Activated T-helper 1 cell treated with anti-CD3 and anti-CD28 coated beads, Interleukin-12 subunit alpha, Interleukin-12 subunit beta, Interleukin-2, Interleukin-4 antibody, amounts not matched to agents 30 ng/mL and 10 ng/mL and 1 ng/mL, durations not matched to agents 14 hours and 24 hours and 36 hours (primary cell): ENCODE measurements around the gene HMBS. TPM values are rescaled to one million over a fixed set of nuclear protein-coding genes. Genes with fewer than 3 reads are reported as not detected.
"Not testable (repeated sequence)": the region's sequence is repeated elsewhere in the genome, so short reads cannot be mapped to it uniquely, and the experiment has no call there.

Experiments used
- DNase-seq: peaks from one replicate; pipeline ENCODE4 v3.0.0; 2021; ENCODE audit warnings: low spot score
- H3K27ac Mint-ChIP-seq: one replicate; pipeline ENCODE4 v1.8.0; 2021; ENCODE audit warnings: mild to moderate bottlenecking, mixed read lengths
- H3K27me3 Mint-ChIP-seq: one replicate; pipeline ENCODE4 v1.8.0; 2022; ENCODE audit warnings: mild to moderate bottlenecking, moderate library complexity, mixed read lengths; ENCODE audit not compliant: insufficient read depth
- H3K36me3 Mint-ChIP-seq: one replicate; pipeline ENCODE4 v1.8.0; 2021; ENCODE audit warnings: low read depth, mixed read lengths
- H3K4me1 Mint-ChIP-seq: one replicate; pipeline ENCODE4 v1.8.0; 2021; ENCODE audit warnings: low read depth, mixed read lengths
- H3K4me3 Mint-ChIP-seq: one replicate; pipeline ENCODE4 v1.8.0; 2021; ENCODE audit warnings: mild to moderate bottlenecking, moderate library complexity, mixed read lengths
- H3K9me3 Mint-ChIP-seq: one replicate; pipeline ENCODE4 v1.8.0; 2021; ENCODE audit warnings: mixed read lengths
- intact Hi-C: fragments of 100-400 bp; cut with micrococcal nuclease; formaldehyde crosslinking; loops from one replicate; pipeline ENCODE4 v1.15.1; 2024
- total RNA-seq: library from RNA; stranded (reverse); gene quantifications from 2 replicates; pipeline ENCODE4 v1.2.3, GENCODE V29; 2022

The HMBS gene
- total RNA-seq, 1 donor from 2014 or later = 55.0 TPM

DNA sequence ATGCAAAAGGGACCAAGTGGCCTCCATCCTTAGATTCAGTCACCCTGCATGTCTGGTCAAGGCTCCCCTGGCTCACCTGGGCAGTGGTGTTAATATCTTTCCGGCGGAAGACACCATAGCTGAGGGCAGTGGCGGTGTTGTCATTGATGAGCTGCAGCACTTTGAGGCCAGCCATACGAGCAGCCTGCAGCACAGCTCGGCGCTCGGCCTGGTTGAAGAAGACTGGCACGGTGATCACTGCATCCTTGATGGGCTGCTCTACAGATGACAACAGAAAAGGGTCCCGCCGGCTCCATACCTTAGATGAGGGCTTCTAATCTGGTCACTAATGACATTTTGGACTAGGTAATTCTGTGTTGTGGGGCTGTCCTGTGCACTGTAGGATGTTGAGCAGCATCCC is 30.3 kb upstream of the HMBS start:
- intact Hi-C loops = no loop called here
- Mint-ChIP-seq H3K9me3 (no peaks in the 10 kb centered on the region), H3K4me3 (peak overlapping the region; percentile 68), H3K4me1 (peaks cover 52% of the 10 kb centered on the region), H3K27me3 (no peaks in the 10 kb centered on the region), H3K36me3 (peaks cover 62% of the 10 kb centered on the region), H3K27ac (no peak overlapping the region)
- no peak for DNase-seq

DNA sequence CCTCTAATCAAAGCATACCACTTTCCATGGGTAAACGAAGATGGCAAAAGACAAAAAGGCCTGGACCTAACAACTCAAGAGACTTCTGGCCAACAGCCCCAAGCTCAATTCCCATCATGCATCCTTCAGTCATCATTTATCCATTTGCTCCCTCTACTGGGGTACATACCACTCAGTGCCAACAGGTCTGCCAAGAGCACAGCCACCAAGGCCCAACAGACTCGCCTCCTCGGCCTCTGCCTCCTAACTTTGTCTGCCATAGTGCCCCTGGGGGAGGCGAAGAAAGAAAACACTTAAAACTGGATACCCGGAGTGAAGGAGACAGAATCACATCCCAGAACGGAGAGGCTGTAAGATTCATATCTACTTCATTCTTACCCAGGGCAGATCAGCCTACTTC is 28.8 kb upstream of the HMBS start:
- Mint-ChIP-seq H3K36me3 (peaks cover 50% of the 10 kb centered on the region), H3K9me3 (no peaks in the 10 kb centered on the region)
- no peak for DNase-seq

DNA sequence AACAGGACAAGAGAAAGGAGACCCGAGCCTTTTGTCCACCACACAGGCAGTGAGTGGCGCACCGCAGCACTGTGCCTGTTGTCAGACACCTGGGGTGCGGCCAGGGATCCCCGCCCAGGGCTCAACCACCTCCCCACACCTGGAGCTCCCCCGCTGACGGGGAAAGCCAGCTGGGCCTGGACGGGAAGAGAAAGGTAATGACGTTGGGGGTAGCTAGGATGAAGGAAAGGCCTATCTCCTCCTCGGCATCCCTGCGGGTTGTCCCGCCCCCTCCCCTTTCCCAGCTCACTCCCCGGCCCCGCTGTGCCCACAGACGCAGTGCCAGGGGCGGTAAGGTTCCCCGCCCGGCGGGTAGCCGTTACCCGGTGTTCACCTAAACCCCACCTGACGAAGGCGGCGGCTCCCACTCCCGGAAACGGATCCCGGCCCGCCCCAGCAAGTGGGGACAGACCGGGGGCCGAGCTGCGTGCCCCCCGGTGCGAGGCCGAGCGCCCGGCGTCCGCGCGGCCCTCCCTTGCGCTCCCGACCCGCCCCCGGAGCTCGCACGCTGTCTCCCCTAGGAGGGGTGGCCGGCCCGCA is 28.2 kb upstream of the HMBS start:
- intact Hi-C loops = loop anchor here (2.0 kb wide), 1 partner anchor 140 kb away; no protein-coding TSS in a partner anchor
- peaks cover 52% of the 10 kb centered on the region for H3K4me1 Mint-ChIP-seq

More for the DNA sequence above, 28.8 kb upstream of the HMBS start:
- H3K4me1 Mint-ChIP-seq = peaks cover 52% of the 10 kb centered on the region
- H3K27me3 Mint-ChIP-seq = no peaks in the 10 kb centered on the region
- H3K4me3 Mint-ChIP-seq = peak overlapping the region; percentile 97
- peak overlapping the region; percentile 78 for H3K27ac Mint-ChIP-seq
- intact Hi-C loops = loop anchor here (2.0 kb wide), 1 partner anchor 141 kb away; no protein-coding TSS in a partner anchor

DNA sequence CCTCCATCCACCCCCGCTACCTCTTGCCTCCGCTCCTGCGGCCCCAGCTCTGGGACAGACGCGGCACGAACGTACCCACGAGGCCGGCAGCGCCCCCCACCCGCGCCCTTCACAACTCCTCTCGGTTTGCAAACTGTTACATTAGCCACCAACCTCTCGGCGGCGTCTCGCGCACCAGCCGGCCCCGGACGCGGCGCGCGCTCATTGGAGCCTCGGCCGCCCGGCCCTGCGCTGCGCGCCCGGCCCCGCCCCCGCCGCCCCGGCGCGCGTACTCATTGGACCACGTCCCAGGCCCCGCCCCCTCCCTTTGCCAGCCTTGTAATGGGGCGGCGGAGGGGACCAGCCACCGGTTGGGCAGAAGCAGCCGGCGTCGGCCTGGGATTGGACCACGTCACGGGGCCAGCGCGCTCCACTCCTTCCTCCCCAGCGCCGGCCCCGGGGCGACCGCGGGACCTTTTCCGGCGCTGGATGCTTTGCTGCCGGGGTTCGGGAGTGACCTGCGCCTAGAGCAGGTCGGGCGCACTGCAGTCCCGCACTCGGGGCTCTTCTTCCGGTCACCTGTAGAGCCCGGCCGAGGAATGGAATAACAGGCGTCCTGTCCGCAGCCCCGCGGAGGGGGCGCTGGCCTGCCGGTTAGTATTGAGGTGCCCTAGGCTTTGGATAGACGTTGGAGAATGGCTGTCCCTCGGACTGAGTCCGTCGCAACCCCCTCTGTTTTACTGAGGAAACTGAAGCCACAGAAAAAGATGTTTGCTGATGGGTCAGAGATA is 27.5 kb upstream of the HMBS start, which contains the start of gene HYOU1:
Gene HYOU1, minus strand, starts transcription at position 206 of the 770 bp plus-strand sequence. CDS start 1,045 bp downstream, outside the sequence.
- H3K9me3 Mint-ChIP-seq = no peaks in the 10 kb centered on the region
- peak within 1 kb of the TSS; percentile 99 for H3K27ac Mint-ChIP-seq
- no peaks in the 10 kb centered on the region for H3K27me3 Mint-ChIP-seq
- peaks cover 48% of the 10 kb centered on the region for H3K4me1 Mint-ChIP-seq
- DNase-seq = peak; percentile 98
- intact Hi-C loops = loop anchor here (1.0 to 2.0 kb wide), 10 partner anchors 10 to 140 kb away; partner anchors contain the start of genes C2CD2L, DPAGT1, HINFP and RPS25
- H3K36me3 Mint-ChIP-seq = peaks cover 39% of the 10 kb centered on the region
- H3K4me3 Mint-ChIP-seq = peak within 1 kb of the TSS; percentile 97

More for the DNA sequence above, 28.2 kb upstream of the HMBS start:
- Mint-ChIP-seq H3K9me3 (no peaks in the 10 kb centered on the region), H3K27me3 (no peaks in the 10 kb centered on the region), H3K27ac (peak overlapping the region; percentile 99), H3K4me3 (peak overlapping the region; percentile 97), H3K36me3 (peaks cover 44% of the 10 kb centered on the region)
- DNase-seq = peak; percentile 33

DNA sequence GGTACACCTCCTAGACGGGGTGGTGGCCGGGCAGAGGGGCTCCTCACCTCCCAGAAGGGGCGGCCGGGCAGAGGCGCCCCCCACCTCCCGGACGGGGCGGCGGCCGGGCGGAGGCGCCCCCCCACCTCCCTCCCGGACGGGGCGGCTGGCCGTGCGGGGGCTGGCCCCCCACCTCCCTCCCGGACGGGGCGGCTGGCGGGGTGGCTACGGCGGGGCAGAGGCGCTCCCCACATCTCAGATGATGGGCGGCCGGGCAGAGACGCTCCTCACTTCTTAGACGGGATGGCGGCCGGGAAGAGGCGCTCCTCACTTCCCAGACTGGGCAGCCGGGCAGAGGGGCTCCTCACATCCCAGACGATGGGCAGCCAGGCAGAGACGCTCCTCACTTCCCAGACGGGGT is 25.6 kb upstream of the HMBS start:
- H3K27ac Mint-ChIP-seq, H3K9me3 Mint-ChIP-seq, intact Hi-C loops, H3K27me3 Mint-ChIP-seq, DNase-seq: not testable (repeated sequence)
- Mint-ChIP-seq H3K4me3 (peak overlapping the region; percentile 46), H3K4me1 (peaks cover 29% of the 10 kb centered on the region), H3K36me3 (peaks cover 24% of the 10 kb centered on the region)

DNA sequence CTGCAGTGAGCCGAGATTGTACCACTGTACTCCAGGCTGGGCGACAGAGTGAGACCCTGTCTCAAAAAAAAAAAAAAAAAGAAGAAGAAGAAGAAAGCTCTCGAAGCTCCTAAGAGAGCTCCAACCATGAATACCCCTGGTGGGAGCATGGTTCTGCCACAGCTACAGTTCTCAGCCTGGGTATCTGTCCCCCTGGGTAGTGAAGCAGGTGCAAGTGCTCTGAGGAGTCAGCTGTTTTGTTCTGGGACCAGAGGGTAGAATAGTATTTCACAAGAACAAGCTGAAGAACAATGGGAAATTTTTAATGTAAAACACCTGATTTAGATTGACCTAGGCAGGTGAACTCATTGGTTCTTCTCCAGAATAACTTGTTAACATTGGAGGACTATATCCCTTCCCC is 23.4 kb upstream of the HMBS start:
- Mint-ChIP-seq H3K27me3 (no peaks in the 10 kb centered on the region), H3K4me3 (no peak overlapping the region), H3K4me1 (peaks cover 27% of the 10 kb centered on the region), H3K27ac (no peak overlapping the region), H3K9me3 (no peaks in the 10 kb centered on the region), H3K36me3 (peaks cover 4% of the 10 kb centered on the region)
- intact Hi-C loops = no loop called here
- DNase-seq = no peak

DNA sequence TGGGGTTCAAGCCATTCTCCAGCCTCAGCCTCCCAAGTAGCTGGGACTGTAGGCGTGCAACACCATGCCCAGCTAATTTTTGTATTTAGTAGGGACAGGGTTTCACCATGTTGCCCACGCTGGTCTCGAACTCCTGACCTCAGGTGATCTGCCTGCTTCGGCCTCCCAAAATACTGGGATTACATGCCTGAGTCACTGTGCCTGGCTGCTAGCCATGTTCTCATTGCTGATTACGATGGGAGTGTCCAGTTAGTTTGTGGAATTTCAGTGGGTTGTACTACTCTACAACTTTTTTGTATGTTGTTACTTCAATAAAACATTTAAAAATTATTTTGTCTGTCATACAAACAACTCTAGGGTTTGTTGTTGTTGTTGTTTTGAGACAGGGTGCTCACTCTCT is 21.9 kb upstream of the HMBS start:
- peaks cover 6% of the 10 kb centered on the region for H3K36me3 Mint-ChIP-seq
- H3K27me3 Mint-ChIP-seq = no peaks in the 10 kb centered on the region
- H3K4me3 Mint-ChIP-seq = no peak overlapping the region
- intact Hi-C loops = no loop called here
- no peaks in the 10 kb centered on the region for H3K9me3 Mint-ChIP-seq
- peaks cover 34% of the 10 kb centered on the region for H3K4me1 Mint-ChIP-seq
- no peak overlapping the region for H3K27ac Mint-ChIP-seq
- DNase-seq = no peak

DNA sequence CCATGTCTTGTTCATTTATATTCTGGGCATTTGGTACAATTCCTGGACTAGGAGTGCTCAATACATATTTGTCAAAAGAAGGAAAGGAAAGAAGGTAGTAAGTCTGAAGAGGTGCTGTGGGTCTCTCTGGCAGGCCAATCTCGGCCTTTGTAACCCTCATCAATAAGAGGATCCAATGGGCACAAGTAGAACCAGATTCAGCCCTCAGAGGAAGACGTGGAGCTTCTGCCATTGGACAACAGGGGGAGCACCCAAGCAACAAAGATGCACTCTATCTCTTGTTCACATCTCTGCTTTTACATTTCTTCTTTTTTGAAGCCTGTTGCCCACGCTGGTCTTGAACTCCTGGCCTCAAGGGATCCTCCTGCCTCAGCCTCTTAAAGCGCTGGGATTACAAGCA is 19.3 kb upstream of the HMBS start:
- peaks cover 8% of the 10 kb centered on the region for H3K36me3 Mint-ChIP-seq
- no peak overlapping the region for H3K27ac Mint-ChIP-seq
- intact Hi-C loops = loop anchor here (5.0 kb wide), 1 partner anchor 493 kb away; the partner anchor contains the start of gene ARCN1
- H3K9me3 Mint-ChIP-seq = no peaks in the 10 kb centered on the region
- peaks cover 31% of the 10 kb centered on the region for H3K4me1 Mint-ChIP-seq
- DNase-seq = peak; percentile 38
- H3K27me3 Mint-ChIP-seq = peaks cover 2% of the 10 kb centered on the region
- peak overlapping the region; percentile 96 for H3K4me3 Mint-ChIP-seq

DNA sequence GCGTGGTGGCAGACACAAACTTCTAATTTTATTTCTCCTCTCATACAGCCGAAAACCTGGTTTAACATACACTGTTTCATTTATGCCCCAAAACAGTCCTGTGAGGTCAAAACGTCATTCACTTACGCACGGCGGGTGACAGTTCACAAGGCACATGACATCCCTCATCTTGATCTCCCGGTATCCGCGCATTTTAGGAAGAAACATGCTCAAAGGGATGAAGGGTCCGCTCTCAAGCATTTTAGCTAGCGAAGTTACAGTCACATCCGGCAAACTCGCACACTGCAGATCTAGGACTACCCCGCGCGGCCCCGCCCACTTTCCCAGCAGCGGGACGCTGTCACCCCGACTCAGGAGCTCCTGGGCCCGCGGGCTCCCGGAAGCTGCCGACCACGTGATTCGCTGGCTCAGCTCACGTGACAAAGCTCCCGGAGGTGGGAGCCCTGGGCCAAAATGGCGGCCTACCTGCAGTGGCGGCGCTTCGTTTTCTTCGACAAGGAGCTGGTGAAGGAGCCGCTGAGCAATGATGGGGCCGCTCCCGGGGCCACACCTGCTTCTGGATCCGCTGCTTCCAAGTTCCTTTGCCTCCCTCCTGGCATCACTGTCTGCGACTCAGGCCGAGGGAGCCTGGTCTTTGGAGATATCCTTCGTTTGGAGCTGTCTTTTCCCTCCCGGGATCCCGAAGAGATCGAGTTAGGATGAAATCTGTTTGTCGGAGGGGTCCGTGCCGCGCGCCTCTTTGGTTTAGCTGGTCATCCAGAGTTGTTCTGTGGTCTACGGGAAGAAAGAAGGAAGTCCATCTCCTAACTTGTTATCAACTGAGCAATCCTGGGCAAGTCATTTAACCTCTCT is 17.1 kb upstream of the HMBS start, which contains the start of gene VPS11:
Gene VPS11, plus strand, starts transcription at position 448 of the 852 bp plus-strand sequence. Its CDS starts 6 bp downstream, at position 454.
- Mint-ChIP-seq H3K36me3 (peaks cover 13% of the 10 kb centered on the region), H3K9me3 (no peaks in the 10 kb centered on the region), H3K4me1 (peaks cover 31% of the 10 kb centered on the region), H3K27me3 (peaks cover 2% of the 10 kb centered on the region), H3K27ac (peak within 1 kb of the TSS; percentile 97), H3K4me3 (peak within 1 kb of the TSS; percentile 96)
- intact Hi-C loops = loop anchor here (1.0 to 5.0 kb wide), 13 partner anchors 10 to 495 kb away; partner anchors contain the start of genes ARCN1, HINFP, HMBS and HYOU1
- peak; percentile 98 for DNase-seq

DNA sequence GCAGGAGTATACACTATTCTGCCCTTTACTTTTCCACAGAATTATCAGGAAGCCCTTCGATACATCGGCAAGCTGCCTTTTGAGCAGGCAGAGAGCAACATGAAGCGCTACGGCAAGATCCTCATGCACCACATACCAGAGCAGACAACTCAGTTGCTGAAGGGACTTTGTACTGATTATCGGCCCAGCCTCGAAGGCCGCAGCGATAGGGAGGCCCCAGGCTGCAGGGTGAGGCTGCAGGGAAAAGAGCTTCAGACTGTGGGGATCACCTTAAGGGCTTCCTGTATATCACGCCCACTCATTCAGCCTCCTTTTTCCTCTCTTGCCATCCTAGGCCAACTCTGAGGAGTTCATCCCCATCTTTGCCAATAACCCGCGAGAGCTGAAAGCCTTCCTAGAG is 6.8 kb upstream of the HMBS start:
- peaks cover 38% of the 10 kb centered on the region for H3K36me3 Mint-ChIP-seq
- DNase-seq = no peak
- intact Hi-C loops = no loop called here
- H3K4me1 Mint-ChIP-seq = no peaks in the 10 kb centered on the region
- H3K4me3 Mint-ChIP-seq = no peak overlapping the region
- no peak overlapping the region for H3K27ac Mint-ChIP-seq
- H3K27me3 Mint-ChIP-seq = no peaks in the 10 kb centered on the region
- H3K9me3 Mint-ChIP-seq = no peaks in the 10 kb centered on the region

DNA sequence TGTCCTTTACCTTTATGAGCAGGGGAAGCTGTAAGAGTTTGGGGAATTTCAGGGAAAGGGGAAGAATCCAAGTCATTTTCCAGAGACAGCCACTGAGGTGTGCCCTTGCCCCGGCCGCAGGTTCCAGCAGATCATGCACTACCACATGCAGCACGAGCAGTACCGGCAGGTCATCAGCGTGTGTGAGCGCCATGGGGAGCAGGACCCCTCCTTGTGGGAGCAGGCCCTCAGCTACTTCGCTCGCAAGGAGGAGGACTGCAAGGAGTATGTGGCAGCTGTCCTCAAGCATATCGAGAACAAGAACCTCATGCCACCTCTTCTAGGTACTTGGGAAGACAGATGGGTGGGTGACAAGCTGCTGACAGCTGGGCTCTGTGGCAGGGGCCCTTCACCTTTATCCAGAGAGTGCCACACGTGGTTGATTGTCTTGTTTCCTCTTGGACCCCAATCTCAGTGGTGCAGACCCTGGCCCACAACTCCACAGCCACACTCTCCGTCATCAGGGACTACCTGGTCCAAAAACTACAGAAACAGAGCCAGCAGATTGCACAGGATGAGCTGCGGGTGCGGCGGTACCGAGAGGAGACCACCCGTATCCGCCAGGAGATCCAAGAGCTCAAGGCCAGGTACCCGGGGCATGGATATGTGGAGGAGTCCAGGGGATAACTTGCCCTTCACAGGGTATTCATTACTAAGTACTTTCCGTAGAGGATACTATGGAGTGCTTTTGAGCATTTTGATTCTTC is 5.8 kb upstream of the HMBS start:
- intact Hi-C loops = no loop called here

More for the DNA sequence above, 5.8 kb upstream of the HMBS start:
- Mint-ChIP-seq H3K27ac (no peak overlapping the region), H3K4me1 (no peaks in the 10 kb centered on the region), H3K9me3 (no peaks in the 10 kb centered on the region), H3K27me3 (no peaks in the 10 kb centered on the region), H3K4me3 (no peak overlapping the region), H3K36me3 (peaks cover 35% of the 10 kb centered on the region)
- no peak for DNase-seq
